NCI-H1930 (cell line): ENCODE results near the gene FNDC3B.

Experiments used
- DNase-seq, 2 experiments: peaks; one replicate each; lab custom pipeline; 2025; lab: John Stamatoyannopoulos, UW

FNDC3B gene

GRCh38 chr3:172151651-172152649 lies 112.6 kb downstream of the FNDC3B start:
- DNase-seq: no peak

DNA sequence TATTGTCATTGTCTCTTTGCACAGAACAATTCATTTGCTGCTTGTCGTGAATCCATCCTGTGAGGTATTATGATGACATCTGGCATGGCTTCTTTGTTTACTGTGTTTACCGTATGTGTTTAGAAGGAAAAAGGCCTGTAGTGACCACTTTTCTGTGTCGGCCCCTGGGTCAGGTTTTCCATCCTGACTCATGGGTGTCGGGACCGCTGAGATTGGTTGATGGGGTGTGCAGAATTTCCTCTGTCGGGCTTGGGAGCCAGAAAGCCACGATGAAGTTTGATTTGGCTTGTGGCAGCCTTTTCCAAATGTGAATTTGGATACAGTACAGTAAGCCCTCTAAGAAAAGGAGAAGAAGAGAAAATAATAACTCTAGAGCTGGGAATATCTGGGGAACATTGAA lies 113.5 kb downstream of the FNDC3B start:
- DNase-seq: no peak

DNA sequence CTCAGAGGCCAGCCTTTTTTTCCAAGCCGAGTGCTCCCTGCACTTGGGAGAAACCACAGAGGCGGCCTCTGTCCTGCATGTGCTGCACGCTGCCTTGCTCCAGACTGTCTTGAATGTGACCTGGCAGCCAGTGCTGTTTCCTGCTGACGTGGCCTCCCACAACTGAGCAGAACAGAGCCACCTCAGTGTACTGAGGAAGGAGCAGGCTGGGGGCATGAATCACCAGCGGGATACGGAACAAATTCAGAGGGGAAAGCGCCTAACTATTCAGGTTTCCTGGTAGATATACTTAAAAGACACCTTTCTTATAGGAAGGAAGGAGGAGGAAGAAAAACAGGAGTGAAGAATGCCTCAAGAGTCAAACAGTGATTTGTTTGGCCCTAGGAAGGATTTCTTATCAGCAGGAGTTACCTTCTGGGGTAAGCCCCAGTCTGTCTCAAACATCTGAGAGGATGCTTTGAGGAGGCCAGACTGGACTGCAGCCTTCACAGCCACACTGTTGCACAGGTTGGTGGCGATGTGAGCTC lies 114.0 kb downstream of the FNDC3B start:
- no peak for DNase-seq

- no peak for DNase-seq
Observed at GRCh38 chr3:172154768-172155664, 115.6 kb downstream of the FNDC3B start.

- DNase-seq: no peak
Observed at GRCh38 chr3:172155897-172156585, 116.7 kb downstream of the FNDC3B start.

DNA sequence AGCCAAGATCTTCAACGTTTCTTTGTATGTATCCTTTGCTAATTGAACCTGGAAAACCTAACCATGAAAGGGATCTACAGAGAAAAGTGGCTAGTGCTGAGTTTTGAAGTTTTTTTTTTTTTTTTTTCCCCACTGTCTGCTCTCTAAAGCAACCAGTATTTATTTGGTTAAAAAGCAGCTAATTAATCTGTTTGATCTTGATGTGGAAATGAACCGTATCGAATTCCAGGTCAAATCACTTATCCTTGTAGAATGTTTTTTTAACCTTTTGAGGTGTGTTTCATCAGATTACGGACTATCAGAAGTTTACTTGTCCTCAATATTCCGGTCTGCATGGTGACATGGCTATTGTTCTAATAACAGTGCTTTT lies 117.2 kb downstream of the FNDC3B start:
- no peak for DNase-seq

GRCh38 chr3:172157564-172158258 lies 118.3 kb downstream of the FNDC3B start:
- DNase-seq: no peak

DNA sequence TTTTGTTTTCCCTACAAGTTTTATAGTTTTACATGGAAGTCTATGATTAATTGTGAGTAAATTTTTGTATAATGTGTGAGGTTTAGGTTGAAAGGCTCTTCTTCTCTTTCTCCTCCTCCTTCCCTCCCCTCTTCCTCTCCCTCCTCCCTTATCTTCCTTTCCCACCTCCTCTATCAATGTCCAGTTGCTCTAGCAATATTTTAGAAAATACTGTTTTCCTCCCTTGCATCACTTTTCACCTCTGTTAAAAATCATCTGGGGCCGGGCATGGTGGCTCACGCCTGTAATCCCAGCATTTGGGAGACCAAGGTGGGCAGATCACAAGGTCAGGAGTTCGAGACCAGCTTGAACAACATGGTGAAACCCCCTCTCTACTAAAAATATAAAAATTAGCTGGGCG lies 119.4 kb downstream of the FNDC3B start:
- DNase-seq: no peak

DNA sequence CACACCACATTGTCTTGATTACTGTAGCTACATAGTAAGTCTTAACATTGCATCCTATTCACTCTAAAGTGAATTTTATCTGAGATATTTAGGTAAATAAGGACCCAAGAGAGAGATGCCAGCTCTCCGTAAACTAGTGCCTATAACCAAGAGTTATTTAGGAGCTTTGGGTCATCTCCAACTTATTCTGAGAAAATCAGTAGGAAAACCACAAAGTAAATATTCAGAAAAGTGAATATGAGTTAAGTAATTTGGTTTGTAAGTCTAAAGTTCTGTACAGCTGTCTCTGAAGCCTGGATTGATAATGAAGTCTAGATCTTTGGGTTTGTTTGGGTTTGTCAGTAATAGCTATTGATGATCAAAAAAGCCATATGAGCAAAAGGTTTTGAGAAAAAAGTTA lies 120.0 kb downstream of the FNDC3B start:
- DNase-seq: no peak

DNA sequence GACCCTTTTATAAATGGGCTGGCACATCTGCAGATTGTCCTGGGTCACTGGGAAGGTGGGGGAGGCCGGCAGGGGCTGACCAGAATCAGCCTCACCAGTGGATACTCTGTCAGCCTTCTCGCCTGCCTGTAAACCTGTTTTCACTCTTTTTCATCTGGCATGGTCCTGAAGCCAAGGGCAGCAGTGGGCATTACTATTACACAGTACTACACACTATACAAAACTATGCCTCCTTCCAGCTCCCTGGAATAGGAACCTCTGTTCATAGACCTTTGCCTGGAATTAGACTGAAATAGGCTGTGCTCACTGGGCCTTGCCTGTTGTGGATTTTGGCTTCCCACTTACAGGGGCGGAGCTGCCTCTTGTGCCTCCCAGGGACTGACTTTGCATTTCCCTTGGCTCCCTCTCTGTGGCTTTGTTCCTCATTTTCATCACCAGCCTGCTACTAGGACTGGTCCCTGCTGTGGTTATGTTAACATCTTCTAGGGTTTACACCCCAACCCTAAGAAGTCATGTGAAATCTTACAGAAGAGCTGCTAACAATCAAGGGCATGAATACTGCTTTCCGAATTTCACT lies 120.7 kb downstream of the FNDC3B start:
- DNase-seq: no peak

DNA sequence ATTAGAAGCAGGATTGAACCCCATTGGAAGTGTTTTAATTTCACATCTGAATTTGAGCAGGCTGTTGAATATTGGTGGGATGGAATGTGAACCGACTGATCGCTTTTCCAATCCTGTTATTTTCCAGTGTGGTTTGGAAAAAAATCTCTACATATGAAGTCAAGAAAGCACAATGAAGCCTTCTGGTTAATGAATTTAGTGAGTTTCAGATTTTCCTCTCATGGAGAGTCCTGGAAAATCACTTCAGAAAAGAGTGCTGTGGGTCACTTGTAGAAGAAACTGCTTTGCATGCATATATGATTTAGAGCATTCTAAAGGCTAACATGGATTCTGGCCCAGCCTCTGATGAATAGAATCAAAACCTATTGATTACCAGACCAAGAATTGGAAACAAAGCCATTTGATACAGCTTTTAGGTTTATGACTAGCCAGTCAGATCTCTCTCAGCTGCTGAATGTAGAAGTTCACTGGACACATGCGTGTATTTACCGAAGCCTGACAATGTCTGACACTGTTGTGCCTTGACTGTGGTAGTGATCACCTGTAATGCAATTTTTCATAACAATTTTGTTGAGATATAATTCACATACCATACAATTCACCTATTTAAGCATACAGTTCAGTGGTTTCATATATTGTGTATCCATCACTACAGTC lies 121.9 kb downstream of the FNDC3B start:
- DNase-seq: no peak

- DNase-seq: no peak
Observed at GRCh38 chr3:172161959-172162358, 122.6 kb downstream of the FNDC3B start.

GRCh38 chr3:172163320-172163719 lies 123.9 kb downstream of the FNDC3B start:
- DNase-seq: no peak

- no peak for DNase-seq
Observed at GRCh38 chr3:172164620-172165362, 125.4 kb downstream of the FNDC3B start.

GRCh38 chr3:172166261-172166660 lies 126.9 kb downstream of the FNDC3B start:
- no peak for DNase-seq

DNA sequence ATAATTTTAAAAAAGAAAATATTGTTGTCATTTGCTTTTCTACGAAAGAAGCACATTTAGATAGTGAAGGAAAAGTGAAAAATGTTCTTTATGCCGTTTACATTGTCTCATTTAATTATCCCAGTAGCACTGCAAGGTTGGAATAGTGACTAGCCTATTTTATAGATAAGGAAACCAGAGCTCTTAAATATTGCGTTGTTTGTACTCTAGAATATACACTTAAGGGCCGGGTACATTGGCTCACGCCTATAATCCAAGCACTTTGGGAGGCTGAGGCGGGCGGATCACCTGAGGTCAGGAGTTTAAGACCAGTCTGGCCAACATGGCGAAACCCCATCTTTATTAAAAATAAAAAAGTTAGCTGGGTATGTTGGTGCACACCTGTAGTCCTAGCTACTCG lies 127.5 kb downstream of the FNDC3B start:
- no peak for DNase-seq

GRCh38 chr3:172167892-172168648 lies 128.7 kb downstream of the FNDC3B start:
- DNase-seq: no peak

GRCh38 chr3:172170073-172170709 lies 130.8 kb downstream of the FNDC3B start:
- no peak for DNase-seq
